ENCODE data around the gene HBZ. TPM values are rescaled to one million over a fixed set of nuclear protein-coding genes. Genes with fewer than 3 reads are reported as not detected.

The HBZ gene
- total and polyA plus RNA-seq, 2 experiments from 2014 or later: 0.28 TPM; not detected in 1

DNA sequence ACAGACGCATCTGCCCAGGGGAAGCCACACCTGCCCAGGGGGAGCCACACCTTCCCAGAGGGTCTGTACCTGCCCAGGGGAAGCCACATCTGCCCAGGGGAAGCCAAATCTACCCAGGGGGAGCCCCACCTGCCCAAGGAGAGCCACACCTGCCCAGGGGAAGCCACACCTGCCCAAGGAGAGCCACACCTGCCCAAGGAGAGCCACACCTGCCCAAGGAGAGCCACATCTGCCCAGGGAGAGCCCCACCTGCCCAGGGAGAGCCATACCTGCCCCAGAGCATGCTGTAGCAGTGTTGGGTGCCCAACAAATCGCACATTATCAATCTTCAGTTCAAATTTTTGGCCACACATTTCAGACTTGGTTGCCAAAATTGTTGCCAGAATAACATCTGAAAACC, 33.6 kb upstream of the HBZ start:
- H3K79me2 ChIP-seq: no peaks in the 10 kb centered on the region
- TF ChIP-seq EZH2 (IDR thresholded peaks at IDR 0.05; ENCODE audit: borderline replicate concordance): no peak
- H3K4me1 ChIP-seq (ENCODE audit: insufficient read depth): no peaks in the 10 kb centered on the region
- H3K4me3 ChIP-seq: no peak overlapping the region
- H3K27me3 ChIP-seq: no peaks in the 10 kb centered on the region
- H3K9me2 ChIP-seq (replicated peaks; ENCODE audit: insufficient read depth): no peaks in the 10 kb centered on the region
- no peaks in the 10 kb centered on the region for H3K36me3 ChIP-seq (replicated peaks; ENCODE audit: insufficient read depth, low read depth)
- H2AFZ ChIP-seq: no peak overlapping the region
- WGBS (ENCODE audit: low lambda C conversion rate, missing lambda C conversion rate): 100% methylated on average over 2 of the region's 2 CpGs
- no peak overlapping the region for H3K4me2 ChIP-seq
- no peak for DNase-seq (ENCODE audit: low spot score)
- no peaks in the 10 kb centered on the region for H4K20me1 ChIP-seq (ENCODE audit: insufficient read depth, poor library complexity, severe bottlenecking)
- no peak overlapping the region for H3K27ac ChIP-seq
- no peaks in the 10 kb centered on the region for H3K9me3 ChIP-seq (ENCODE audit: low read depth)

- Histone ChIP-seq H3K27ac (no peak overlapping the region), H3K4me3 (no peak overlapping the region), H3K4me1 (ENCODE audit: insufficient read depth) (no peaks in the 10 kb centered on the region), H4K20me1 (ENCODE audit: insufficient read depth, poor library complexity, severe bottlenecking) (no peaks in the 10 kb centered on the region), H3K27me3 (no peaks in the 10 kb centered on the region), H3K79me2 (peaks cover 2% of the 10 kb centered on the region), H3K4me2 (no peak overlapping the region), H3K9me3 (ENCODE audit: low read depth) (no peaks in the 10 kb centered on the region), H2AFZ (no peak overlapping the region), H3K36me3 (replicated peaks; ENCODE audit: insufficient read depth, low read depth) (no peaks in the 10 kb centered on the region), H3K9me2 (replicated peaks; ENCODE audit: insufficient read depth) (no peaks in the 10 kb centered on the region)
- WGBS (ENCODE audit: low lambda C conversion rate, missing lambda C conversion rate): 94% methylated on average over 5 of the region's 5 CpGs
- DNase-seq (ENCODE audit: low spot score): no peak
- TF ChIP-seq, protein P1, sequence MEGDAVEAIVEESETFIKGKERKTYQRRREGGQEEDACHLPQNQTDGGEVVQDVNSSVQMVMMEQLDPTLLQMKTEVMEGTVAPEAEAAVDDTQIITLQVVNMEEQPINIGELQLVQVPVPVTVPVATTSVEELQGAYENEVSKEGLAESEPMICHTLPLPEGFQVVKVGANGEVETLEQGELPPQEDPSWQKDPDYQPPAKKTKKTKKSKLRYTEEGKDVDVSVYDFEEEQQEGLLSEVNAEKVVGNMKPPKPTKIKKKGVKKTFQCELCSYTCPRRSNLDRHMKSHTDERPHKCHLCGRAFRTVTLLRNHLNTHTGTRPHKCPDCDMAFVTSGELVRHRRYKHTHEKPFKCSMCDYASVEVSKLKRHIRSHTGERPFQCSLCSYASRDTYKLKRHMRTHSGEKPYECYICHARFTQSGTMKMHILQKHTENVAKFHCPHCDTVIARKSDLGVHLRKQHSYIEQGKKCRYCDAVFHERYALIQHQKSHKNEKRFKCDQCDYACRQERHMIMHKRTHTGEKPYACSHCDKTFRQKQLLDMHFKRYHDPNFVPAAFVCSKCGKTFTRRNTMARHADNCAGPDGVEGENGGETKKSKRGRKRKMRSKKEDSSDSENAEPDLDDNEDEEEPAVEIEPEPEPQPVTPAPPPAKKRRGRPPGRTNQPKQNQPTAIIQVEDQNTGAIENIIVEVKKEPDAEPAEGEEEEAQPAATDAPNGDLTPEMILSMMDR (IDR thresholded peaks at IDR 0.05; ENCODE audit: poor library complexity): no peak
- TF ChIP-seq EZH2phosphoT487 (IDR thresholded peaks at IDR 0.05; ENCODE audit: low read depth, severe bottlenecking, unreplicated experiment): no peak
- no peak for TF ChIP-seq EZH2 (IDR thresholded peaks at IDR 0.05; ENCODE audit: borderline replicate concordance)
These were observed 33.1 kb upstream of the HBZ start for GRCh38 chr16:119295-119694.

- DNase-seq (ENCODE audit: low spot score): no peak
- 89% methylated on average over 3 of the region's 3 CpGs for WGBS (ENCODE audit: low lambda C conversion rate, missing lambda C conversion rate)
- H3K27ac ChIP-seq: no peak overlapping the region
- H3K36me3 ChIP-seq (replicated peaks; ENCODE audit: insufficient read depth, low read depth): no peaks in the 10 kb centered on the region
- no peaks in the 10 kb centered on the region for H3K4me1 ChIP-seq (ENCODE audit: insufficient read depth)
- H3K9me3 ChIP-seq (ENCODE audit: low read depth): no peaks in the 10 kb centered on the region
- no peak overlapping the region for H3K4me2 ChIP-seq
- peaks cover 3% of the 10 kb centered on the region for H3K79me2 ChIP-seq
- H3K4me3 ChIP-seq: no peak overlapping the region
- TF ChIP-seq EZH2 (IDR thresholded peaks at IDR 0.05; ENCODE audit: borderline replicate concordance) (no peak), EZH2phosphoT487 (IDR thresholded peaks at IDR 0.05; ENCODE audit: low read depth, severe bottlenecking, unreplicated experiment) (no peak)
- TF ChIP-seq, protein P1 (IDR thresholded peaks at IDR 0.05; ENCODE audit: poor library complexity): no peak
- no peaks in the 10 kb centered on the region for H3K9me2 ChIP-seq (replicated peaks; ENCODE audit: insufficient read depth)
- H2AFZ ChIP-seq: no peak overlapping the region
- no peaks in the 10 kb centered on the region for H3K27me3 ChIP-seq
- H4K20me1 ChIP-seq (ENCODE audit: insufficient read depth, poor library complexity, severe bottlenecking): peaks cover under 1% of the 10 kb centered on the region
These were observed 32.5 kb upstream of the HBZ start for GRCh38 chr16:119835-120491.

- H3K4me1 ChIP-seq (ENCODE audit: insufficient read depth): no peaks in the 10 kb centered on the region
- H3K4me2 ChIP-seq: no peak overlapping the region
- no peaks in the 10 kb centered on the region for H3K9me2 ChIP-seq (replicated peaks; ENCODE audit: insufficient read depth)
- no peak for DNase-seq (ENCODE audit: low spot score)
- H3K9me3 ChIP-seq (ENCODE audit: low read depth): no peaks in the 10 kb centered on the region
- H3K27me3 ChIP-seq: no peaks in the 10 kb centered on the region
- peaks cover 6% of the 10 kb centered on the region for H4K20me1 ChIP-seq (ENCODE audit: insufficient read depth, poor library complexity, severe bottlenecking)
- H3K4me3 ChIP-seq: no peak overlapping the region
- TF ChIP-seq EZH2phosphoT487 (IDR thresholded peaks at IDR 0.05; ENCODE audit: low read depth, severe bottlenecking, unreplicated experiment) (no peak), EZH2 (IDR thresholded peaks at IDR 0.05; ENCODE audit: borderline replicate concordance) (no peak)
- TF ChIP-seq, protein P1 (IDR thresholded peaks at IDR 0.05; ENCODE audit: poor library complexity): no peak
- no peak overlapping the region for H3K27ac ChIP-seq
- no peaks in the 10 kb centered on the region for H3K36me3 ChIP-seq (replicated peaks; ENCODE audit: insufficient read depth, low read depth)
- 95% methylated on average over 2 of the region's 2 CpGs for WGBS (ENCODE audit: low lambda C conversion rate, missing lambda C conversion rate)
- no peak overlapping the region for H2AFZ ChIP-seq
- peaks cover 3% of the 10 kb centered on the region for H3K79me2 ChIP-seq
These were observed 31.7 kb upstream of the HBZ start for GRCh38 chr16:120756-121155.

All from hepatocyte (in vitro differentiated cells).